NCI-H82 treated with DMSO at 0.1 percent for 48 hours (cell line): ENCODE results near the gene CAPN5.

ENCODE experiments used
- DNase-seq: peaks from one replicate; lab custom pipeline; 2025; ENCODE audit not compliant: unreplicated experiment; lab: John Stamatoyannopoulos, UW

Gene CAPN5

GRCh38 chr11:77114089-77114463 lies 47.3 kb downstream of the CAPN5 start:
- no peak for DNase-seq

GRCh38 chr11:77115181-77115611 lies 48.4 kb downstream of the CAPN5 start:
- no peak for DNase-seq

GRCh38 chr11:77115956-77116355 lies 49.2 kb downstream of the CAPN5 start:
- DNase-seq, result no peak

GRCh38 chr11:77117492-77117891 lies 50.7 kb downstream of the CAPN5 start:
- no peak for DNase-seq

GRCh38 chr11:77118086-77118485 lies 51.3 kb downstream of the CAPN5 start:
- no peak for DNase-seq

- DNase-seq, result no peak
Measured at GRCh38 chr11:77118971-77119370, 52.2 kb downstream of the CAPN5 start.

GRCh38 chr11:77119531-77119936 lies 52.8 kb downstream of the CAPN5 start:
- no peak for DNase-seq

GRCh38 chr11:77120571-77120970 lies 53.8 kb downstream of the CAPN5 start:
- no peak for DNase-seq

GRCh38 chr11:77121096-77121640 lies 54.4 kb downstream of the CAPN5 start:
- no peak for DNase-seq

GRCh38 chr11:77121876-77122575 lies 55.3 kb downstream of the CAPN5 start:
- no peak for DNase-seq

- no peak for DNase-seq
Measured at GRCh38 chr11:77122576-77123212, 55.9 kb downstream of the CAPN5 start.

- DNase-seq, result no peak
Measured at GRCh38 chr11:77123591-77123990, 56.8 kb downstream of the CAPN5 start.

- DNase-seq, result no peak
Measured at GRCh38 chr11:77124041-77124440, 57.3 kb downstream of the CAPN5 start.

- DNase-seq, result no peak
Measured at GRCh38 chr11:77124488-77124887, 57.7 kb downstream of the CAPN5 start.

- no peak for DNase-seq
Measured at GRCh38 chr11:77125191-77125590, 58.4 kb downstream of the CAPN5 start.

- no peak for DNase-seq
Measured at GRCh38 chr11:77125695-77126094, 58.9 kb downstream of the CAPN5 start.

GRCh38 chr11:77126156-77126775 lies 59.5 kb downstream of the CAPN5 start:
- no peak for DNase-seq

- no peak for DNase-seq
Measured at GRCh38 chr11:77126861-77127234, 60.1 kb downstream of the CAPN5 start.

- DNase-seq, result no peak
Measured at GRCh38 chr11:77127235-77127911, 60.6 kb downstream of the CAPN5 start.

GRCh38 chr11:77127920-77128691 lies 61.3 kb downstream of the CAPN5 start, which contains the start of gene MYO7A:
Gene MYO7A, plus strand, starts transcription at chr11:77128246. Its CDS starts 2,389 bp downstream, at chr11:77130635.
- peak; percentile 19 for DNase-seq
